Measurements from ENCODE around the gene PACSIN2. TPM values are rescaled to one million over a fixed set of nuclear protein-coding genes. Genes with fewer than 3 reads are reported as not detected.

PACSIN2 gene
- total and polyA plus RNA-seq, 2 of the 13 experiments (the other 11 are each of a cell fraction or from before 2014, with no cell fraction given), result 54.1 to 68.8 TPM

- CTCF ChIA-PET (ENCODE audit: low intra/inter-chr PET ratio, low total read pairs), result no interaction called here
- BruUV-seq (replicated peaks), result no TSS peak
- H3K4me3 ChIP-seq (replicated peaks in 1 of 3; ENCODE audit: insufficient read depth in 1 of 3, low read depth in 2 of 3, low read length in 3 of 3), result no peak overlapping the region
- no peak overlapping the region for H3K9ac ChIP-seq (ENCODE audit: insufficient read depth, low read depth, low read length)
- 93% methylated on average over 7 of the region's 7 CpGs for WGBS (ENCODE audit: low lambda C conversion rate)
- no peak overlapping the region for H3K4me2 ChIP-seq (ENCODE audit: low read depth, low read length)
- H3K27ac ChIP-seq (ENCODE audit: extremely low read length, insufficient read depth, low read length), result no peak overlapping the region
- no peak for TF ChIP-seq ZNF576 (CRISPR knock-in tag; IDR thresholded peaks at IDR 0.05)
- TF ChIP-seq RXRB (CRISPR knock-in tag; IDR thresholded peaks at IDR 0.05; ENCODE audit: borderline replicate concordance), result no peak
- TF ChIP-seq ZNF3 (CRISPR knock-in tag; IDR thresholded peaks at IDR 0.05), result no peak
- TF ChIP-seq HIC2 (CRISPR knock-in tag; IDR thresholded peaks at IDR 0.05; ENCODE audit: low read depth), result no peak
- no peak for TF ChIP-seq NR2F6 (IDR thresholded peaks at IDR 0.05)
- no peak for TF ChIP-seq NR2F6 (CRISPR knock-in tag; IDR thresholded peaks at IDR 0.05)
- TF ChIP-seq YEATS2 (CRISPR knock-in tag; IDR thresholded peaks at IDR 0.05; ENCODE audit: borderline replicate concordance), result no peak
- TF ChIP-seq ZNF350 (CRISPR knock-in tag; IDR thresholded peaks at IDR 0.05; ENCODE audit: borderline replicate concordance, low read depth), result no peak
- no peak for TF ChIP-seq ZNF20 (CRISPR knock-in tag; IDR thresholded peaks at IDR 0.05)
- TF ChIP-seq ZNF644 (CRISPR knock-in tag; IDR thresholded peaks at IDR 0.05; ENCODE audit: low read depth), result no peak
- no peak for TF ChIP-seq NFKB2 (CRISPR knock-in tag; IDR thresholded peaks at IDR 0.05; ENCODE audit: borderline replicate concordance)
- no peak for TF ChIP-seq SMAD3 (CRISPR knock-in tag; IDR thresholded peaks at IDR 0.05)
- TF ChIP-seq MTERF4 (CRISPR knock-in tag; IDR thresholded peaks at IDR 0.05), result no peak
- TF ChIP-seq DRAP1 (CRISPR knock-in tag; IDR thresholded peaks at IDR 0.05), result no peak
- no peak for TF ChIP-seq ZNF17 (CRISPR knock-in tag; IDR thresholded peaks at IDR 0.05)
- TF ChIP-seq NCOA2 (CRISPR knock-in tag; IDR thresholded peaks at IDR 0.05), result no peak
- no peak for TF ChIP-seq MYPOP (CRISPR knock-in tag; IDR thresholded peaks at IDR 0.05)
- TF ChIP-seq TGIF2 (CRISPR knock-in tag; IDR thresholded peaks at IDR 0.05), result no peak
- TF ChIP-seq ZC3H13 (CRISPR knock-in tag; IDR thresholded peaks at IDR 0.05), result no peak
- in situ Hi-C loops (cut with HindIII; ENCODE audit: extremely low pct_ligation_motif_present, low pct_unique_long_range_greater_than_20kb), result no loop called here
- ATAC-seq (no peak), FAIRE-seq (no peak), DNase-seq (ENCODE audit: low spot score) (no peak)
- H3K36me3 ChIP-seq (replicated peaks in 1 of 2; ENCODE audit: control insufficient read depth in 1 of 2, insufficient read depth in 2 of 2, low read length in 2 of 2), result no peaks in the 10 kb centered on the region; a peak in 1 of 5 replicates
- H3K9me3 ChIP-seq (ENCODE audit: low read length), result no peaks in the 10 kb centered on the region
- intact Hi-C loops (cut with micrococcal nuclease; ENCODE audit: unreplicated experiment), result no loop called here
- no peaks in the 10 kb centered on the region for H3K27me3 ChIP-seq (ENCODE audit: control insufficient read depth in 1 of 2, insufficient read depth in 2 of 2, low read length in 2 of 2)
- peaks cover 51% of the 10 kb centered on the region for H4K20me1 ChIP-seq (ENCODE audit: insufficient read depth, low read length)
- H3K4me1 ChIP-seq (ENCODE audit: insufficient read depth, low read length), result peaks cover 97% of the 10 kb centered on the region
- POLR2A ChIA-PET, result interaction anchor here (1.8 to 7.3 kb wide), 2 partner anchors 14 to 67 kb away, joined by 4 to 101 read pairs; no protein-coding TSS in a partner anchor
- H3K79me2 ChIP-seq (ENCODE audit: insufficient read depth, low read length), result peaks cover 95% of the 10 kb centered on the region
- no peak overlapping the region for H2AFZ ChIP-seq (ENCODE audit: low read length)
Observed at GRCh38 chr22:43006753-43007152, 8.2 kb downstream of the PACSIN2 start.
